NOMO-1 (cell line): ENCODE data around the gene GPR143.

Source experiments
- DNase-seq, 2 experiments: peaks; one replicate each; lab custom pipeline; 2025; ENCODE audit not compliant: unreplicated experiment in 2 of 2; lab: John Stamatoyannopoulos, UW

The GPR143 gene

GRCh38 chrX:9676738-9677097 lies 88.9 kb downstream of the GPR143 start:
- no peak for DNase-seq

GRCh38 chrX:9676306-9676705 lies 89.3 kb downstream of the GPR143 start:
- no peak for DNase-seq
